IPS-15b (cell line): ENCODE results near the gene PRKACA.

Experiments
- H3K27me3 ChIP-seq: one replicate; pipeline ENCODE4 v1.6.1; 2013; ENCODE audit warnings: low read length; ENCODE audit not compliant: control insufficient read depth, insufficient read depth
- H3K36me3 ChIP-seq: one replicate; pipeline ENCODE4 v1.6.1; 2013; ENCODE audit warnings: low read length; ENCODE audit not compliant: control insufficient read depth, insufficient read depth
- H3K4me1 ChIP-seq: one replicate; pipeline ENCODE4 v1.6.1; 2013; ENCODE audit warnings: mild to moderate bottlenecking, low read length; ENCODE audit not compliant: control insufficient read depth, insufficient read depth
- H3K4me3 ChIP-seq: one replicate; pipeline ENCODE4 v1.5.1; 2013; ENCODE audit warnings: low read depth, low read length
- H3K9ac ChIP-seq: one replicate; pipeline ENCODE4 v1.6.1; 2013; ENCODE audit warnings: low read depth, mild to moderate bottlenecking, low read length
- H3K9me3 ChIP-seq: one replicate; pipeline ENCODE4 v1.6.1; 2013; ENCODE audit warnings: mild to moderate bottlenecking, low read length; ENCODE audit not compliant: control insufficient read depth, insufficient read depth

PRKACA gene

DNA sequence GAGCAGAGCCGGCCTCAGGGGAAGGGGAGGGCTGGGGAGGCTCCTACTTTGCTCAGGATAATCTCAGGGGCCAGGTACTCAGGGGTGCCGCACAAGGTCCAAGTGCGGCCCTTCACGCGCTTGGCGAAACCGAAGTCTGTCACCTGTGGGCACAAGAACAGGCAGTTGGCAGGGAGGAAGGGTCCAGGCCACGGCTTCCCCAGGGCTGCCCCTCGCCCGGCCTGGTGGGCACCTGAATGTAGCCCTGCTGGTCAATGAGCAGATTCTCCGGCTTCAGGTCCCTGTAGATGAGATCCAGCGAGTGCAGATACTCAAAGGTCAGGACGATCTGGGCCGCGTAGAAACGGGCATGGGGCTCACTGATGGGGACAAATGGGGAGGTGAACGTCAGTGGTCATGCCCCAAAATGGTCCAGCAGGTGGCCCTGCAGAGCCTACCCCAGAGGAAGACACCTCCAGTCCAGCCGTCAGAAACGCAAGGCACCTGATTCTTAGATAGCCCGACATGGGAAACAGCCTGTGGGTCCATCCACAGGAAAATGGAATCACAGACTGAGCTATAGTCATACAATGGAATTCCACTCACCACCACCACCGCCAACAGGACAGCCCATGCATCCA is 19.9 kb downstream of the PRKACA start:
- Histone ChIP-seq H3K36me3 (peaks cover 2% of the 10 kb centered on the region), H3K27me3 (no peaks in the 10 kb centered on the region), H3K9me3 (no peaks in the 10 kb centered on the region), H3K4me1 (no peaks in the 10 kb centered on the region), H3K9ac (no peak overlapping the region), H3K4me3 (no peak overlapping the region)

- no peaks in the 10 kb centered on the region for H3K36me3 ChIP-seq
Observed at GRCh38 chr19:14096272-14096992, 21.1 kb downstream of the PRKACA start.

DNA sequence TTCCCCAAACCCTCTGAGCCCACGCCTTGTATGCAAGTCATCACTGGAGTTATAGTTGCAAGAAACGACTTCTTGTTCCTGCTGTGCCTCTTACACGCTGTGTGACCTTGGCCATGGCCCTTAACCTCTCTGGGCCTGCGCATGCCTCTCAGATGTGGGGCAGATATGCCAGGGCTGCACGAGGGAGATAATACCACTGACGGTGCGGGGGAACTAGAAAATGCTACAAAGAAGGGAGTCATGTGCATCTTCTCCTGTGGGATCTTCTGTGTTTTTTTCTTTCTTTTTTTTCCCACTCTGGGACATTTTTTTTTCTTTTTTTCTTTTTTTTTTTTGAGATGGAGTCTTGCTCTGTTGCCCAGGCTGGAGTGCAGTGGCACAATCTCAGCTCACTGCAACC is 22.7 kb downstream of the PRKACA start:
- Histone ChIP-seq H3K4me3 (no peak overlapping the region), H3K36me3 (no peaks in the 10 kb centered on the region), H3K4me1 (no peaks in the 10 kb centered on the region), H3K9me3 (no peaks in the 10 kb centered on the region), H3K9ac (no peak overlapping the region), H3K27me3 (no peaks in the 10 kb centered on the region)

More at GRCh38 chr19:14096272-14096992, 21.1 kb downstream of the PRKACA start:
- Histone ChIP-seq H3K27me3 (no peaks in the 10 kb centered on the region), H3K9ac (no peak overlapping the region), H3K4me3 (no peak overlapping the region), H3K9me3 (no peaks in the 10 kb centered on the region), H3K4me1 (no peaks in the 10 kb centered on the region)

- no peak overlapping the region for H3K9ac ChIP-seq
- no peaks in the 10 kb centered on the region for H3K4me1 ChIP-seq
- no peaks in the 10 kb centered on the region for H3K9me3 ChIP-seq
- peaks cover 8% of the 10 kb centered on the region for H3K27me3 ChIP-seq
- H3K4me3 ChIP-seq: no peak overlapping the region
- peaks cover 2% of the 10 kb centered on the region for H3K36me3 ChIP-seq
Observed at GRCh38 chr19:14093117-14093823, 24.3 kb downstream of the PRKACA start.

DNA sequence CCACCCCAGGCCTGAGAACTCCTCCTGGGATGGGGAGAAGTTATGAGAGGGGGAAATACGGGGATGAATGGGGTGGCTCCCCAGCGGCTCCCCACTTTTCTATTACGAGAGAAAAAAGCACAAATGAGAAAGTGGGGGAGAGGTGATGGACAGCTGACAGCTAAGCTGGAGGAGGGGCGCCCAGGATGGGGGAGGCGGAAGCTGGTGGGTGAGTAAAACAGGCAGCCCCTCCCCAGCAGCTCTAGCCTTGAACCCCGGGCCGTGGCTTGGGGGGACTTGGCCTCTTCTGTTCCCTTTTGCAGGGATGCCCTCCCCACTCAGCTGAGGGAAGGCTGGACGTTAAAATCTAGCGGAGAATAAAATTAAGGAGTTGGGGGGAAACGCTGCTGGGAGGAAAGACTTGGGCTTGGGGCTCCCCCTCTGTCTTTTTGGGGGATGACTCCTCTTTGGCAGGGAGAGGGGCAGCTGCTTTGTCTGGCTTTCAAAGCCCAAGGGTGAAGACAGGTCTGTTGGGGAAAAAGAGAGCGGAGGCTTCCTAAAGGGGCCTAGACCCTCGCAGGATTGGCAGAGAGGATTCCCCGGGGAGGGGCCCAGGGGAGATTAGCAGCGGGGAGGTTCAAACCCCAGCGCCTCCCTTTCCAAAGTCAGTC is 25.6 kb downstream of the PRKACA start:
- Histone ChIP-seq H3K4me3 (peak overlapping the region; percentile 69), H3K27me3 (peaks cover 8% of the 10 kb centered on the region), H3K4me1 (no peaks in the 10 kb centered on the region), H3K36me3 (peaks cover 2% of the 10 kb centered on the region), H3K9ac (peak overlapping the region; percentile 14), H3K9me3 (no peaks in the 10 kb centered on the region)

GRCh38 chr19:14091081-14091812 is 26.3 kb downstream of the PRKACA start:
- H3K9ac ChIP-seq: no peak overlapping the region
- peaks cover 2% of the 10 kb centered on the region for H3K36me3 ChIP-seq
- no peaks in the 10 kb centered on the region for H3K4me1 ChIP-seq
- peak overlapping the region; percentile 69 for H3K4me3 ChIP-seq
- no peaks in the 10 kb centered on the region for H3K9me3 ChIP-seq
- peaks cover 11% of the 10 kb centered on the region for H3K27me3 ChIP-seq

DNA sequence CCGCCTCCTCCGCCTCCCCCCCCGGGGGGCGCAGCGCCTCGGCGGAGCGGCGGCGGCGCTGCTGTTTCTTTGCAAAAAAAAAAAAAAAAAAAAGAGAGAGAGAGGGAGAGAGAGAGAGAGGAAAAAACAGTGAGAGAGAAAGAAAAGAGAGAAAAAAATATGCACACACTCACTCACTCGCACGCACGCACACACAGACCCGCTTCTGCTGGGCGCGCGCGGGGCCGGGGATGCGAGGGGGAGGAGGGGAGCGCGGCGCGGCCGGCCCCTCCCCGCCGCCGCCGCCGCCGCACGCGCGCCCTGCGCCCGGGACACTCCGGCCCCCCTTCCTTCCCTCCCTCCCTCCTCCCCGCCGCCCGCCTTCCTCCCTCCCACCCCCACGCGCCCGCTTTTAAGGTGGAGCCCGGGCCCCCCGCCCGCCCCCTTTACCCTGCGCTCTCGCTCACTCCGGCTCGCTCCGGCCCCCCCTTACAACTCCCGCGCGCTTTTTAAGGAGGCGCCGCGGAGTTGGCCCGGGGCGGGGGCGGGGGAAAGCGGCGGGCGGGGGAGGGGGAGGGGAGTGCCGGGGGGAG is 27.0 kb downstream of the PRKACA start, which contains the start of gene SAMD1:
Gene SAMD1, minus strand, starts transcription at position 243 of the 572 bp plus-strand sequence.
- Histone ChIP-seq H3K36me3 (peaks cover 2% of the 10 kb centered on the region), H3K9me3 (no peaks in the 10 kb centered on the region), H3K27me3 (peaks cover 13% of the 10 kb centered on the region), H3K4me1 (no peaks in the 10 kb centered on the region), H3K4me3 (peak within 1 kb of the TSS; percentile 69), H3K9ac (no peak within 1 kb of the TSS)

- Histone ChIP-seq H3K27me3 (peaks cover 16% of the 10 kb centered on the region), H3K9me3 (no peaks in the 10 kb centered on the region), H3K4me3 (peak overlapping the region; percentile 60), H3K36me3 (peaks cover 2% of the 10 kb centered on the region), H3K4me1 (no peaks in the 10 kb centered on the region), H3K9ac (no peak overlapping the region)
Observed at GRCh38 chr19:14089662-14090508, 27.7 kb downstream of the PRKACA start.

GRCh38 chr19:14089412-14089661 is 28.2 kb downstream of the PRKACA start:
- H3K4me1 ChIP-seq: no peaks in the 10 kb centered on the region
- no peaks in the 10 kb centered on the region for H3K9me3 ChIP-seq
- peak overlapping the region; percentile 60 for H3K4me3 ChIP-seq
- H3K27me3 ChIP-seq: peaks cover 18% of the 10 kb centered on the region
- H3K36me3 ChIP-seq: peaks cover 2% of the 10 kb centered on the region
- no peak overlapping the region for H3K9ac ChIP-seq

DNA sequence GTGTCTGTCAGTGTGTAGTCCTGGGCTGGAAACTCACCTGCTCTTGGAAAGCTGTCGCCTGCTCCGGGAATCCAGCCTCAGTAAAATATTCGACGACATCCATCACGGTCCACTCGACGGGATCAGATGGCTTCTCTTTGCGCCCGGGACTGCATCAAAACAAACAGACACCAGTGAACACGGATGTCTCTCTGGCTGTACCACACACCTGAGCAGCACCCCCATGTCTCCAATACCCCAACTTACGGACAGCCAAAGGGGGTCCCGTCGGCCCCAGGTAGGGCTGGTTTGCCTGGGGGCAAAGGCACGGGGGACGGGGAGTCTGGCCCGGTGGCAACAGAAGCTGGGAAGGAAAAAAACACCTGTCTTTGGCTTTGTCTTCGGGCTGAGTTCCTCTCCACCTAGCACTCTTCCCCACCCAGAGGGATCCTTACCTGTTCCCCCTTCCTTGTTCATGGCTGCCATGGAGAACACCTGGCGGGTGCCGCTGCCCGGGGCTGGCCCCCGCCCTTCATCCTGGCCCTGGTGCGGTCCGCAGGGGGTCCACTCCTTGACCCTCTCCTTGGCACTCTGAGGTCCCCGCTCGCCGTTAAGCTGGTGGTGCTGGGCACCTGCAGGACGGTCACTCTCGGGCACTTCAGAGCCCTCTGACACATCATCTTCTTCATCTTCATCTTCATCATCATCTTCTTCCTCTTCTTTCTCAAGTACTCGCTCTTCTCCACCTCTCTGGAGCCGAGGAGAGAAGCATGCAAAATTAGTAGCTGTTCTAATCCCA is 28.7 kb downstream of the PRKACA start:
- H3K4me1 ChIP-seq: no peaks in the 10 kb centered on the region
- peak overlapping the region; percentile 60 for H3K4me3 ChIP-seq
- H3K9ac ChIP-seq: no peak overlapping the region
- H3K36me3 ChIP-seq: peaks cover 2% of the 10 kb centered on the region
- no peaks in the 10 kb centered on the region for H3K9me3 ChIP-seq
- H3K27me3 ChIP-seq: peaks cover 23% of the 10 kb centered on the region
